ENCODE measurements around the gene DST.

GRCh38 chr6:56616967-56617366 is 25.7 kb downstream of the DST start:
- no peak for TF ChIP-seq CTCF (IDR thresholded peaks at IDR 0.05)
- no peak for TF ChIP-seq MAX (CRISPR knock-in tag; IDR thresholded peaks at IDR 0.05)
- no peak for TF ChIP-seq CREM (CRISPR knock-in tag; IDR thresholded peaks at IDR 0.05)
- TF ChIP-seq TEAD4 (CRISPR knock-in tag; IDR thresholded peaks at IDR 0.05), result no peak
- TF ChIP-seq CBFB (CRISPR knock-in tag; IDR thresholded peaks at IDR 0.05; ENCODE audit: low read depth), result no peak
- TF ChIP-seq ZNF416 (CRISPR knock-in tag; IDR thresholded peaks at IDR 0.05), result no peak
- no peak for TF ChIP-seq NR1H2 (CRISPR knock-in tag; IDR thresholded peaks at IDR 0.05)
- TF ChIP-seq CREB1 (CRISPR knock-in tag; IDR thresholded peaks at IDR 0.05), result no peak
- TF ChIP-seq USF2 (CRISPR knock-in tag; IDR thresholded peaks at IDR 0.05), result no peak
- no peak for TF ChIP-seq USF1 (CRISPR knock-in tag; IDR thresholded peaks at IDR 0.05)
- no peak for TF ChIP-seq ATF1 (CRISPR knock-in tag; IDR thresholded peaks at IDR 0.05)
- TF ChIP-seq ATF3 (CRISPR knock-in tag; conservative IDR thresholded peaks at IDR 0.05), result no peak

Data from WTC11 (cell line).